ENCODE results near the gene ANXA8L1.
"Not testable (repeated sequence)": the region's sequence is repeated elsewhere in the genome, so short reads cannot be mapped to it uniquely, and the experiment has no call there.

ANXA8L1 gene

DNA sequence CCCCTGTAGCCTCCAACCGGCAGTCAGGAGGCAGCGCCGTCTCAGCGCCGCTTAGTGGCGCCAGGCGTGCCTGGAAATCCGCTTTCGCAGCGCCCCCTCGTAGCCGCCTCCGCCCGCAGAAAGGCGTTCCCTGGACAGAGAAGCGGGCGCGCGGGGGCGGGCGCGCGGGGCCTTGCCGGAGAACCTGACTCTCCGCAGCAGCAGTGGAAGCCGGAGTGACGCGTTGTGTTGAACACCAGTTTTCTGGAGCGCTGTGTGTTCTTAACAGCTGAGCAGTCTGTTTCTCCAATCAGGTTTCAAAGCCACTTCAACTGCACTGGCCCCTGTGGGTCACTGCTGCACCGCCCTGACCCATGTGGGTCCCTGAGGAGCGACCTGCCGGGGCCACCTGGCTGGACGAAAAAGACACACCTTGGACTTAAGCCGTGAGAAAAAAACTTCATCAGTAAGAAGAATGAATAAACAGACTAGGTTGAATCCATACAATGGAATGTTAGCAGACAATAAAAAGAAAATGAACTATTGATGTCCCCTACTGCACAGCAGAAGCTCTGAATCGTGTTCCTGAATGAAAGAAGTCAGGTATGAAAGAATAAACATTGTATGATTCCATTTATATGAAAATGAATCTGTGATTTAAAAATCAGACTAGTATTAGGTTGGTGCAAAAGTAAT lies 22.8 kb downstream of the ANXA8L1 start:
- DNase-seq: peak in 1 of 2 experiments; percentile 32

DNA sequence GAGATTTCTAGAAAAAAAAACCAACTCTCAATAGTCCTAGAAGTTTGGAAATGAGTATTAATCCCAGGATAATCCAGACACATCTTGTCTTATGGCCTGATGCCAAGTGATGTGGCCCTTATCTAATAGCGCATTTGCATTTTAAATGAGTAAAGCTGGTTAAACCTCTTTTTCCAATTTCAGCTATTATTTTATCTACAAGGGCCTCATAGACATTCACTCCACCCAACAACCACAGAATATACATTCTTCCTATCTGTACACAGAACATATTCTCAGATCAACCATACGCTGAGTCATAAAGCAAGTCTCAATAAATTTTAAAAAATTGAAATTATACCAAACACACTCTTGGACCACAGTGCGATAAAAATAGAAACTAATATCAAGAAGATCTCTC lies 34.0 kb downstream of the ANXA8L1 start:
- DNase-seq: not testable (repeated sequence)

DNA sequence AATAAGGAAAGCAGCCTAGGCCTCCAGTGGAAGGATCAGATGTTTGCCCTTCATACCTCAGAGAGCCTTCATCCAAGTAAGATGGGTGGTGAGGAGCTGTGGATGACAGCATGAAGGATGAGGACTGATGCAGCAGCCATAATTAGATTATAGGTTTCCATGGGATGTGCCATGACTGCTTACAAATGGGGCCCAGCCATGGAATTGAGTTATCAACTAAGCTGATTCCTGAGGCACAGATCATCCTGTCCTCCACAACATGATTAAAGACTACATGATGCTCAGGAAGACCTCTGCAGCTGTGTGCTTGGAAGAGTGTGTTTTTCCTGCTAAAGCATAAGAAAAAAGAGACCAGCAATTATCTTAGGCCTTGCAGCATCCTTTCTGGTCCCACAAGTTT lies 35.5 kb downstream of the ANXA8L1 start:
- not testable (repeated sequence) for DNase-seq

DNA sequence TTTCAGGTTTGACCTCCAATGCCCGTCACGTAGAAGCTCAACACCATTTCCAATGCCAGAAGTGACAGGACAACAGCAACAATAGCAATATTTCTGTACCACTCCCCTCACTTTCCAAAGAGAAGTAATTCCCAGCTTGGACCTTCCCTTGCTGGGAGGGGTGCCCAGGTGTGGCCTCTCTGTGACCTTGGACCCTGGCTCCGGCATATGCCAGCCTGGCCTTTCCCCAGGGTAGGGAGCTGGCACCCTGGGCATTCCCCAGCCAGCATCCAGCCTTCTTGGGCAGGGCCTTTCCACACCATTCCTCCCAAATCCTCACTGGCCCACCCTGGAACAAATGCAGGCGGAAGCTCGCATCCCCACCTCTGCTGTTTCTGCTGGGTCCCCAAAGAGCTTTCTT lies 37.1 kb downstream of the ANXA8L1 start:
- not testable (repeated sequence) for DNase-seq

DNA sequence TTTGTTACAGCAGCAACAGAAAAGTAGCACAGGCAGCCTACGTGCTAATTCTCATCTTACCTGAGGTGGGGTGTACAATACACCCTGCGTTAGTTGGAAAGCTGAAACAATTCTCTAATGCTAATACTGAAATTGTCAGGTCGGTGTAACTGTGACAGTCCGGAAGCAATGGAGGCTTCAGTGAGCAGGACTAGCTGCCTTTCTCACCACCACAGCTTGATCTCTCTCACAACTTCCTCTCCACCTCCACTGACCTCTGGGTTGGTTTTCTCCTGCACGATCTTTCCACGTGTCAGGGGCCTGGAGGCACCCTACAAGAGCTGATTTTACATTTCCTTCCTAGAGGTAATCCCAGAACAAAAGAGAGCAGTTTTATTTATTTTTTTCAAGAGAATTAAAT lies 39.7 kb downstream of the ANXA8L1 start:
- DNase-seq: not testable (repeated sequence)

DNA sequence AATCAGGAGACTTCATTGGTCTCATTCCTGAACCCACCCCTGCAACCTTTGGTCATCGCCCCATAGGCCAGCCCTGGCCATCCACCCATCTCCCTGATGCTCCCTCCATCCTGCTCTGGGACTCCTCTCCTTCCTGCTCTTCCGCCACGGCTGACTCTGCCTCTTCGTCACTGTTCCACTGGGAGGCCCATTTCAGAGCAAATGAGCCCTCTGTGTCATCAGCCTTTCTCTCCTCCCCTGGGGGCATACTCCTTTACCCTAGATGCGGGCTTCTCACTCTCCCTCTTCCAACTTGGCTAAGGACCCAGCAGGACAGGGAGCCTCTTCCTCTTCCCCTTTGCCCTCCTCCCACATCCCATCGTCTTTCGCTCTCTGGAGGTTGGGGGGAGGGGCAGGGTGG lies 42.7 kb downstream of the ANXA8L1 start:
- not testable (repeated sequence) for DNase-seq

DNA sequence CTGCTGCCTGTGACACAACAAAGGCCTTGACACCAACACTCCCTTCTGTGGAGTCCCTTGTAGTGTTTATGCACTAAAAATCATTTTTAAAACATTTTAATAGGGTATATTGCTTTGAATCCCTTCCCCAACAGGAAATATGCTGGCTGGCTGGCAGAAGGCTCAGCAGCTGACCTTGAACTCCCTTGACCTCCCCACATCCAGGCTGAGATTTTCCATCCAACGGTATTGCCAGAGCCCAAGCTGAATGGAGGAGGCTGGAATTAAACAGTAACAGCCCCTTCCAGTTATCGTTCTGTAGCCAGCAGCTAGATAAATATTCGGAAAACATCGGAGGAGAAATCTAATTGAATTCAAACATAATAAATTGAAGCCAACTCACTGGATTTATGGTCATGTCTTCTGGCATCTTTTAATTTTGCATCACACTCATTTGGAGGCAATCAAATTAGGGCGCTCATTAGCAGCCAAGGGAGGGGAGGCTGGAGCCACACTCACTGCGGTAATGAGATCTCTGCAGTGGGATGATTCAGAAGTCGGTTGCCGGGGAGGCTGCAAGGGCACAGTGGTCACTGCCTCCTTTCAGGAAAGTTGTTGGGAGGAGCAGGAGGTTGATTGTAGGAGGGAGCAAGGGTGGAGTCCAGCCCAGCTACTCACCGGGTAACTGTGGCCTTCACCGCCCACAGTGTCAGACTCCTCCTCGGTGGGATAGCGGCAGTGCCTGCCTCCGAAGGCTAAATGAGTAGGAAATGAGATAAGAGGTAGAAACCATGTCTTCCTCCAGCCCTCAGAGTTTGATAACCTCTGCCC lies 44.2 kb downstream of the ANXA8L1 start:
- not testable (repeated sequence) for DNase-seq

DNA sequence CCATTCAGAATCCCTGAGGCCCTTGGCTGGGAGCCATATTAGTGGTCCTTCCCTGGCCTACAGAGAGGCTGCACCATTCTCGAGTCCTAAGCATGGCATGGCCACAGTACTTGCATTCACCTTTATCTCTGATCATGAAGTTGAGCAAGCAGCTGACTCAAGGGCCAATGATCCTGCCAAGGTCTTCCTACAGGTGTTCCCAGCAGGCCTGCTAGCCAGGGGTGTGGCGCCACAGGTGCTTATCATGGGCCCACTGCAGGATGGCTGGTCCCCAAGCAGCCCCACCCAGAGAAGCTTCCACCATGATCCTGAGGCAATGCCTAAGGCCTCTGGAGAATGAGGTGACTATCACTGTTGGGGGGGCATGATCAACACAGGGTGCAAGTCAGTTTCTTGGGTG lies 48.0 kb downstream of the ANXA8L1 start:
- not testable (repeated sequence) for DNase-seq

DNA sequence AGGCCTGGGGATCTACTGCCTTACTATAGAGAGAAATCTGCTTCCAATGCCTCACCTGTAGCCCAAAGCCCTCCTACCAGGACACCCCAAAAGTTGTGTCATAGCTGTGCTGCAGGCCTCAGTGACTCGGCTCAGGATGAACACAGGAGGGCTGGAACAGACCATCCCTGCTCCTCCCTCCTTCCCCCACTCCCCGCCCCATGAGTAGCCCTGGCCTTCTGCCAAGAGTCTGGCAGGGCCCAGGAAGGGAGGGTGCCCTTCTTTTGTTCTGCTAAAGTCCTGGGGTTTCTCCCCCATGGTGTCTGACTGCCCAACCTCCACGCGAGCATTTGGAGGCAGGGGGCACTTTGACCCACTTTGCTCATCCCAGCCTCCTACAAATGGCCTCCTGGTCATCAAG lies 65.4 kb downstream of the ANXA8L1 start:
- DNase-seq: not testable (repeated sequence)

All from activated T-cell treated with anti-CD3 and anti-CD28 coated beads, Interleukin-2, amount 50 U/mL, for 48 hours (primary cell).